Measurements from ENCODE around the gene DIS3L2.

The DIS3L2 gene

DNA sequence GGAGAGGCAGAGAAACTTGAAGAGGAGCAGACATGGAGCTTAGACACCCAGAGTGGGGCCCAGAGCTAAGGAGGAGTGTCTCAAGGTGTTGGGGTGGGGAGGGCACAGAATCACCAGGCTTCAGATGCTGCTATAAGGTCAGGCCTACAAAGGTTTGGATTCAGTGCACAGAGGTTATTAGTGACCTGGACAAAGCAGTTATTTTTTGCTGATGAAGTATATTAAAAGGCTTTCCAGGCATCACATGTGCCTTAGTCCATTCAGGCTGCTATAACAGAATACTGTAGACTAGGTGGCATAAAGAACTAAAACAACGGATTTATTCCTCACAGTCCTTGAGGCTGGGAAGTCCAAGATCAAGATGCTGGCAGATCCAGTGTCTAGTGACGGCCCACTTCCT is 271.4 kb downstream of the DIS3L2 start:
- Histone ChIP-seq H3F3A (ENCODE audit: low read depth) (no peaks in the 10 kb centered on the region), H3K79me2 (ENCODE audit: insufficient read depth, low read length) (no peaks in the 10 kb centered on the region), H3K36me3 (ENCODE audit: insufficient read depth, low read length) (no peaks in the 10 kb centered on the region), H3K9me2 (replicated peaks; ENCODE audit: low read depth, low read length) (no peaks in the 10 kb centered on the region), H3K9me3 (ENCODE audit: insufficient read depth, low read depth, low read length) (no peaks in the 10 kb centered on the region), H3K9ac (ENCODE audit: low read depth, low read length, poor library complexity, severe bottlenecking) (no peak overlapping the region), H3K4me1 (ENCODE audit: insufficient read depth, low read length, poor library complexity, severe bottlenecking) (peaks cover 36% of the 10 kb centered on the region), H2AFZ (ENCODE audit: low read length) (no peak overlapping the region), H3K27me3 (ENCODE audit: insufficient read depth, low read length, poor library complexity, severe bottlenecking) (no peaks in the 10 kb centered on the region), H3K4me3 (ENCODE audit: low read length, poor library complexity, severe bottlenecking) (no peak overlapping the region), H3K4me2 (ENCODE audit: low read depth, low read length, poor library complexity, severe bottlenecking) (no peak overlapping the region), H4K20me1 (ENCODE audit: insufficient read depth, low read length, poor library complexity, severe bottlenecking) (no peaks in the 10 kb centered on the region)
- TF ChIP-seq EZH2phosphoT487 (IDR thresholded peaks at IDR 0.05; ENCODE audit: borderline replicate concordance) = no peak
- TF ChIP-seq, protein P1, sequence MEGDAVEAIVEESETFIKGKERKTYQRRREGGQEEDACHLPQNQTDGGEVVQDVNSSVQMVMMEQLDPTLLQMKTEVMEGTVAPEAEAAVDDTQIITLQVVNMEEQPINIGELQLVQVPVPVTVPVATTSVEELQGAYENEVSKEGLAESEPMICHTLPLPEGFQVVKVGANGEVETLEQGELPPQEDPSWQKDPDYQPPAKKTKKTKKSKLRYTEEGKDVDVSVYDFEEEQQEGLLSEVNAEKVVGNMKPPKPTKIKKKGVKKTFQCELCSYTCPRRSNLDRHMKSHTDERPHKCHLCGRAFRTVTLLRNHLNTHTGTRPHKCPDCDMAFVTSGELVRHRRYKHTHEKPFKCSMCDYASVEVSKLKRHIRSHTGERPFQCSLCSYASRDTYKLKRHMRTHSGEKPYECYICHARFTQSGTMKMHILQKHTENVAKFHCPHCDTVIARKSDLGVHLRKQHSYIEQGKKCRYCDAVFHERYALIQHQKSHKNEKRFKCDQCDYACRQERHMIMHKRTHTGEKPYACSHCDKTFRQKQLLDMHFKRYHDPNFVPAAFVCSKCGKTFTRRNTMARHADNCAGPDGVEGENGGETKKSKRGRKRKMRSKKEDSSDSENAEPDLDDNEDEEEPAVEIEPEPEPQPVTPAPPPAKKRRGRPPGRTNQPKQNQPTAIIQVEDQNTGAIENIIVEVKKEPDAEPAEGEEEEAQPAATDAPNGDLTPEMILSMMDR (conservative IDR thresholded peaks at IDR 0.05; ENCODE audit: low read length) = no peak

GRCh38 chr2:232234922-232235615 is 273.6 kb downstream of the DIS3L2 start:
- Histone ChIP-seq H3K4me3 (ENCODE audit: low read length, poor library complexity, severe bottlenecking) (no peak overlapping the region), H3K9me3 (ENCODE audit: insufficient read depth, low read depth, low read length) (no peaks in the 10 kb centered on the region), H2AFZ (ENCODE audit: low read length) (no peak overlapping the region), H4K20me1 (ENCODE audit: insufficient read depth, low read length, poor library complexity, severe bottlenecking) (no peaks in the 10 kb centered on the region), H3K4me2 (ENCODE audit: low read depth, low read length, poor library complexity, severe bottlenecking) (no peak overlapping the region), H3K27me3 (ENCODE audit: insufficient read depth, low read length, poor library complexity, severe bottlenecking) (no peaks in the 10 kb centered on the region), H3K4me1 (ENCODE audit: insufficient read depth, low read length, poor library complexity, severe bottlenecking) (peaks cover 54% of the 10 kb centered on the region), H3K36me3 (ENCODE audit: insufficient read depth, low read length) (no peaks in the 10 kb centered on the region; the same call in 1 of the 2 replicates), H3K79me2 (ENCODE audit: insufficient read depth, low read length) (no peaks in the 10 kb centered on the region), H3F3A (ENCODE audit: low read depth) (no peaks in the 10 kb centered on the region), H3K9ac (ENCODE audit: low read depth, low read length, poor library complexity, severe bottlenecking) (no peak overlapping the region), H3K9me2 (replicated peaks; ENCODE audit: low read depth, low read length) (no peaks in the 10 kb centered on the region)
- no peak for TF ChIP-seq EZH2phosphoT487 (IDR thresholded peaks at IDR 0.05; ENCODE audit: borderline replicate concordance)
- TF ChIP-seq, protein P1 (conservative IDR thresholded peaks at IDR 0.05; ENCODE audit: low read length) = no peak

DNA sequence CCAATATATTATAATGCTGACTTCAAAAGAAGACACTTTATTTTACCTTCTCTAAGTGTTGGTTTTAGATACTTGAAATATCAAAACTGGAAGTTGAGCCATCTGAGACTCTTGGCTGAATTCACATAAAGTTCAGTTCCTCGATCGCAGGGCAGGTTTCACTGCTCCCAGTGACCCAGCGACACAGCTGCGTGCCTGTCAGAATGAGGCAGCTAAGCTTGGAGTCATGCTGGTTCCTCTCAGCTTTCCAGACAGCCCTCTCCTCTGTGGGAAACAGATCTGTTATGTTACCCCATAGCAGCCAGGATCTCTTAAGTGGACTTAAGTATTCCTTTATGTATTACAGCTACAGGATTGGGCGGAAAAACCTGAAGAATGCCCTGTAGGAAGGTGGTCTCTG is 274.2 kb downstream of the DIS3L2 start:
- Histone ChIP-seq H3K79me2 (ENCODE audit: insufficient read depth, low read length) (no peaks in the 10 kb centered on the region), H3K9ac (ENCODE audit: low read depth, low read length, poor library complexity, severe bottlenecking) (no peak overlapping the region)

More for the DNA sequence above, 274.2 kb downstream of the DIS3L2 start:
- peaks cover 57% of the 10 kb centered on the region for H3K4me1 ChIP-seq (ENCODE audit: insufficient read depth, low read length, poor library complexity, severe bottlenecking)
- H3K4me3 ChIP-seq (ENCODE audit: low read length, poor library complexity, severe bottlenecking) = no peak overlapping the region
- no peaks in the 10 kb centered on the region; the same call in 1 of the 2 replicates for H3K36me3 ChIP-seq (ENCODE audit: insufficient read depth, low read length)
- H4K20me1 ChIP-seq (ENCODE audit: insufficient read depth, low read length, poor library complexity, severe bottlenecking) = no peaks in the 10 kb centered on the region
- no peaks in the 10 kb centered on the region for H3K9me3 ChIP-seq (ENCODE audit: insufficient read depth, low read depth, low read length)
- no peak overlapping the region for H2AFZ ChIP-seq (ENCODE audit: low read length)
- no peak for TF ChIP-seq EZH2phosphoT487 (IDR thresholded peaks at IDR 0.05; ENCODE audit: borderline replicate concordance)
- TF ChIP-seq, protein P1 (conservative IDR thresholded peaks at IDR 0.05; ENCODE audit: low read length) = no peak
- no peaks in the 10 kb centered on the region for H3F3A ChIP-seq (ENCODE audit: low read depth)
- no peaks in the 10 kb centered on the region for H3K27me3 ChIP-seq (ENCODE audit: insufficient read depth, low read length, poor library complexity, severe bottlenecking)
- H3K4me2 ChIP-seq (ENCODE audit: low read depth, low read length, poor library complexity, severe bottlenecking) = no peak overlapping the region
- no peaks in the 10 kb centered on the region for H3K9me2 ChIP-seq (replicated peaks; ENCODE audit: low read depth, low read length)
